NCI-H2227 (cell line): Measurements from ENCODE around the gene PIK3R3.
"Not testable (repeated sequence)": the region's sequence is repeated elsewhere in the genome, so short reads cannot be mapped to it uniquely, and the experiment has no call there.

ENCODE experiments used
- DNase-seq: peaks from one replicate; lab custom pipeline; 2025; ENCODE audit not compliant: unreplicated experiment; lab: John Stamatoyannopoulos, UW

PIK3R3 gene

DNA sequence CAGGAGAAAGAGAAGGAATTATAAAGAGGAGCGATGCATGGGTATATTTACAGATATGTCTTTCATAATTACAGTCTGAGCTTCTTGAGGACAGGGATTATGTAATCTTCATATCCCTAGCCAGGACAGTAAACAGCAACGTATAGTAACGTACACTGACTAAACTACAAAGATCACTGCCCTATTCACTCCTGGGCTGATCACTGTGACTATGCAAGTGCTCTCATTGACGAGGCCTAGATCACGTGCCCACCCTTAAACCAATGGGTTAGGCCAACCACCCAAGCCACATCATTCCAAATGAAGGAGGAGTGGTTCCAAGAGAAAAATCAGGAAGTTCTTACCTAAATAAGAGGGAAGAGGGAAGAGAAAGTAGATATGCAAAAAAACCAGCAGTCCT is 18.5 kb downstream of the PIK3R3 start:
- DNase-seq = no peak

DNA sequence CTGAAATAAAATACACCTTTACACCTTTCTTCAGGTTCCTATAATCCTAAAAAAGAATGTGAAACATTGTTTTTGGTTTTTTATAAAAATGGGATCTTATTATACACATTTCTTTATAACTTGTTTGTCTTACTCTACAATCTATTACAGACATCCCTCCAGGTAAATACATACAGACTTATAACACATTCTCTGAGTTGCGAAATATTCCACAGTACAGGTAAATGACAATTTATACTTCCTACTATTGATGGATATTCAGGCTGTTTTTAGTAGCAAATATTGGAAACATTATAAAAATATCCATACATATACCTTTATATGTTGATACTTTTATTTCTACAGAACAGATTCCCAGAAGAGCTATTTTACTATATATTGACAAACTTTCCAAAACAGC is 20.3 kb downstream of the PIK3R3 start:
- DNase-seq = no peak

DNA sequence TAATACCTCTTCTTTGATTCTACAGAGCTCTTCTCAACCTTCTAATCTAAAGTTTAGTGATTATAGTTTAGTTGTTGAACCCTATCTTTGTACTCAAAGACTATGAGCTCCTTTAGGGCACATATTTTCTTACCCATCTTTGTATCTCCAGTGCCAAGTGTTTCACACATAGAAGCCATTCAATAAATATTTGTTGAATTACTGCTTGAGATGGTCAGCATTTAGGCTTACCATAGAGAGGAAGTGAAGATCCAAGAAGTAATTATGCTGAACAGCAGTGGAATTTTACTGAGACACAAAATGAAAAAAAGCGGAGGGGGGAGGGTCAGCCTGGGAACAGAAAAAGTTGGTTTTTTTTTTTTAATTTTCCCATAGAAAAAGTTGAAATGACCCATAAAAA is 21.9 kb downstream of the PIK3R3 start:
- no peak for DNase-seq

DNA sequence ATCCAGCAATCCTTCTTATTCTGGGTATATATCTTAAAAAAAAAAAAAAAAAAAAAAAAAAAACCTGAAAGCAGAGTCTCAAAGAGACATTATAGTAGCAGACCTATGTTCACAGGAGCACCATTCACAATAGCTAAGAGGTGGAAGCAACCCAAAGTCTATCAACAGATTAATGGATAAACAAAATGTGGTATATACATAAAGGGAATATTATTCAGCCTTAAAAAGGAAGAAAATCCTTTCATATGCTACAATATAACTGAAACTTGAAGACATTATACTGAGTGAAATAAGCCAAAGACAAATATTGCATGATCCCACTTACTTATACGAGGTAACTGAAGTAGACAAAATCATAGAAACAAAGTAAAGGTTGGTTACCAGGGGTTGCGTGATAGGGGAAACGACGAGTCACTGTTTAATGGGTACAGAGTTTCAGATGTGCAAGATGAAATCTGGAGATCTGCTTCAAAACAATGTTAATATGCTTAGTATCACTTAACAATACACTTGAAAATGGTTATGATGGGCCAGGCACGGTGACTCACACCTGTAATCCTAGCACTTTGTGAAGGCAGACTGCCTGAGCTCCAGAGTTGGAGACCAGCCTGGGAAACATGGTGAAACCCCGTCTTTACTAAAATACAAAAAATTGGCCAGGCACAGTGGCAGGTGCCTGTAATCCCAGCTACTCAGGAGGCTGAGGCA is 29.5 kb downstream of the PIK3R3 start:
- DNase-seq = no peak

DNA sequence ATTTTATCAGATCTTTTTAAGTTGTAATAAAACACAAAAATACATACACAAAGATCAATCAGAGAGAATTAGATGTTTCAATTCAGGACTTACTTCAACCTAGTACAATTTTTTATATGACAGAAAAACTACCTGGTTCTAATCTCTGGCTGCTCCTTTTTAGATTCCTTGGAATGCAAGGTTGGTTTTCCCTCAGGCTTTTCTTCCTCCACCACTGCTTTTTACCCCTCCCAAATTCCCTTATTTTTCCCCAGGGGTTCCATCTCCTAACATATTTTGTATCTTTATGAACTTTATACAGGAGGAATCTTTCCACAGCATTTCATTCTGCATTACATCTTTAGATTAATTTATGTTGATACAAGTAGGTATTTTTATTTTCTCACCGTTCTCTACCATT is 33.2 kb downstream of the PIK3R3 start:
- no peak for DNase-seq

DNA sequence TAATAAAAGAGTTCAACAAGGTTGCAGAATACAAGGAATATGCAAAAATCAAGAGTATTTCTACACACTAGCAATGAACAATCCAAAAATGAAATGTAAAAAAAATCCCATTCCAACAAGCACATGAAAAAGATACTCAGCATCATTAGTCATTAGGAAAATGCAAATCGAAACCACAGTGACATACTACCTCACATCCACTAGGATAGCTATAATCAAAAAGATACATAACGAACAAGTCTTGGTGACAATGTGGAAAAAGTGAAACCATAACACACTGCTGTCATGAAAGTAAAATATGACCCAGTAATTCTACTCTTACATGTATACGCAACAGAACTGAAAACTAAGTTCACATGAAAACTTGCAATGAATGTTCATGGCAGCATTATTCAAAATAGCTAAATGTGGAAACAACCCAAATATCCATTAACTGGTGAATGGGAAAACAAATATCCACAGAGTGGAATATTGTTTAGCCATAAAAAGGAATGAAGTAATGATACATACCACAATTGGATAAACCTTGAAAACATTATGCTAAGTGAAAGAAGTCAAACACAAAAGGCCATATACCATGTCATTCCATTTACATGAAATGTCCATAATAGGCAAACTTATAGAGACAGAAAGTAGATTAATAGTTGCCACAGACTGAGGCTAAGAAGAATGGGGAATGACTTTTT is 34.3 kb downstream of the PIK3R3 start:
- no peak for DNase-seq

DNA sequence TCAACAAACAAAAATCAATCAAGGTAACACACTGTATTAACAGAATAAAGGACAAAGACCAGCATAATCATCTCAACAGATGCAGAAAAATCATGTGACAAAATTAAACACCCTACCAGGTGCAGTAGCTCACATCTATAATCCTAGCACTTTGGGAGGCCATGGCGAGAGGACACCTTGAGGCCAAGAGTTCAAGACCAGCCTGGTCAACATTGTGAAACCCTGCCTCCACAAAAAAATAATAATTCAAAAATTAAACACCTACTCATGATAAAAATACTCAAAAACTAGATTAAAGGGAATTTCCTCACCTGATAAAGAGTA is 35.3 kb downstream of the PIK3R3 start:
- no peak for DNase-seq

DNA sequence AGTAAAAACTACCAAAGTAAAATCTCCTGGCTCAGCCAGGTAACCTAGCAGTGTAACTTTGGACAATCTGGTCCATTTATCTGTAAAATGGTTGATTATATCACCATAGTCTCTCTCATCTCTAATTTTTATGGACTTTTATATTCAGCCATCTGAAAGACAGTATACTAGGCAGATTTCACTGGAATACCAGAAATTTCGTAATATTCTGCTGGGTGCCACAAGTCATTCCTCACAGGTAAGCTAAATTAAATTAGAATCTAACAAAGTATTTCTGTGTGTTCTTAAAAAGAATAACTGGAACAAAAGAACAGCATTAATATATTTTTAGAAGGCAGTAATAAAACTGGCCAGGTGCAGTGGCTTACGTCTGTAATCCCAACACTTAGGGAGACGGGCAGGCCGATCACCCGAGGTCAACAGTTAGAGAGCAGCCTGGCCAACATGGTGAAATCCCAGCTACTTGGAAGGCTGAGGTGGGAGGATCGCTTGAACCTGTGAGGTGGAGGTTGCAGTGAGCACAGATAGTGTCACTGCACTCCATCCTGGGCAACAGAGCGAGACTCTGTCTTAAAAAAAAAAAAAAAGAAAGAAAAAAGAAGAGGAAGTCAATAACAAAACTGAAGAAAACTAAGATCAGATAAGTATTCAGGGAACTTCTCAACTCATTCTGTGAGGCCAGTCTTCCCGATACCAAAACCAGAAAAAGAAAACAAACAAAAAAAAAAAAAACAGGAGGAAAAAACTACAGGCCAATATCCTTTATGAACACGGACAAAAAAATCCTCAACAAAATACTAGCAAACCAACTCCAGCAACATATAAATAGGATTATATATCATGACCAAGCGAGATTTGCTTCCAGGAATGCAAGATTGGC is 35.9 kb downstream of the PIK3R3 start:
- DNase-seq = no peak

DNA sequence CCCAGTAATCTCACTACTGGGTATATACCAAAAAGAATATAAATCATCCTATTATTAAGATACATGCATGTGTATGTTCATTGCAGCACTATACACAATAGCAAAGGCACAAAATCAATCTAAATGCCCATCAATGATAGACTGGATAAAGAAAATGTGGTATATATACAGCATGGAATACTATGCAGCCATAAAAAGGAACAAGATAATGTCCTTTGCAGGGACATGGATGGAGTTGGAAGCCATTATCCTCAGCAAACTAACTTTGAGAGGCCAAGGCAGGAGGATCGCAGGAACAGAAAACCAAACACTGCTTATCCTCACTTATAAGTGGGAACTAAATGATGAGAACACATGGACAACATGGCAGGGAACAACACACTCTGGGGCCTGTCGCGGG is 37.3 kb downstream of the PIK3R3 start:
- not testable (repeated sequence) for DNase-seq

DNA sequence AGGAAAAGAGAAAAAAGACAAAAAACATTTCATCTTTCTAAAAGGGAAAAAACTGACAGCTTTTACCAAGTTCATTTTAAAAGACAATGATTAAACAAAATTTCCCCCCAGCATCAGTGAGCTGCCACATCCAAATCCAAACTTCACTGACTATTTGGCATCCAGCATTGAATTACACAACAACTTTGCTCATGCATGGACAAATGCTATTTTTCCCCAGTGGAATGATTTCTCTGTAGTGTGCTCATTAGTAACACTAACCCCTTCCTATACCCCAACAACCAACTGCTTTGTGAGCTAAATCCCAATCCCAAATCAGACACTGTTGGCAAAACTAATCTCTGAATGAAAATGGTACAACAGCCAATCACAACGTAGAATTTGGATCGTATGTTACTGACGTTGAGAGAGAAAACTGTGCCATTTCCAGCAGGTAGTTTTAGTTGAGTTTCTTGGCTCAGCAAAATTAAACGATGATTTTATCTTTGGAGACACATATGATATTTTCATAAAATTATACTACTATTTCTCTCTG is 37.9 kb downstream of the PIK3R3 start:
- DNase-seq = no peak

DNA sequence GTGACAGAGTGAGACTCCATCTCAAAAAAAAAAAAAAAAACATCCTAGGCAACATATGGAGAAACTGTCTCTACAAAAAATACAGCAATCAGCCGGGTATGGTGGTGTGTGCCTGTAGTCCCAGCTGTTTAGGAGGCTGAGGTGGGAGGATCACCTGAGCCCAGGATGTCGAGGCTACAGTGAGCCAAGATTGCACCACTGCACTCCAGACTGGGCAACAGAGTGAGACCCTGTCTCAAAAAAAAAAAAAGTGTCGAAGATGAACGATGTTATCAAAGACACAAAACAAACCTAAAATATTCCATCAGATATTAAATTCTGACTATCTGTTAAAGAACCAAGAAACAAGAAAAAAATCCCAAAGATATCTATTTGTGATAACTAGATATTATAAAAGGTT is 38.6 kb downstream of the PIK3R3 start:
- DNase-seq = not testable (repeated sequence)

DNA sequence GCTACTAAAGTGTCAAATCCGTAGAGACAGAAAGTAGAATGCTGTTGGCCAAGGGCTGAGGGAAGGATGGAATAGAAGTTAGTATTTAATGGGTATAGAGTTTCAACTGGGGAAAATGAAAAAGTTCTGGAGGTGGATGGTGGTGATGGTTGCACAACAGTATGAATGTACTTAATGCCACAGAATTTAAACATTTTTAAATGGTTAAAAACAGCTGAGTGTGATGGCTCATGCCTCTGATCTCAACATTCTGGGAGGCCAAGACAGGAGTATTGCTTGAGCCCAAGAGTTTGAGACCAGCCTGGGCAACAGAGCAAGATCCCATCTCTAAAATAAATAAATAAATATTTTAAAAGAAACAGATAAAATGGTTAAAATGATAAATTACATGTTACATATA is 44.5 kb downstream of the PIK3R3 start:
- DNase-seq = no peak

DNA sequence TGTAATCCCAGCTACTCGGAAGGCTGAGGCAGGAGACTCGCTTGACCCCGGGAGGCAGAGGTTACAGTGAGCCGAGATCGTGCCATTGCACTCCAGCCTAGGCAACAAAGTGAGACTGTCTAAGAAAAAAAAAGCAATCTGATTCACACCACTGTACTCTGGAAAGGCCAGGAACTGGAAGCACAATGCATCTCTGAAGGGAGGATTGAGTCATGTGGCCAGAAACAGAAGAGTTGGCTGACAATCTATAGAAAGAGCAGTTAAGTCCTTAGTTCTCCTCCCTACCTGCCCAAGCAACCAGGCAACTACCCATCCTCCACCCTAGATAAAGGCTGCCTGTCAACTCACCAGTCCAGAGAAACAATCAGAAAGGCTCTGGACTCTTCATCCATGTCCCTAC is 45.9 kb downstream of the PIK3R3 start:
- no peak for DNase-seq

DNA sequence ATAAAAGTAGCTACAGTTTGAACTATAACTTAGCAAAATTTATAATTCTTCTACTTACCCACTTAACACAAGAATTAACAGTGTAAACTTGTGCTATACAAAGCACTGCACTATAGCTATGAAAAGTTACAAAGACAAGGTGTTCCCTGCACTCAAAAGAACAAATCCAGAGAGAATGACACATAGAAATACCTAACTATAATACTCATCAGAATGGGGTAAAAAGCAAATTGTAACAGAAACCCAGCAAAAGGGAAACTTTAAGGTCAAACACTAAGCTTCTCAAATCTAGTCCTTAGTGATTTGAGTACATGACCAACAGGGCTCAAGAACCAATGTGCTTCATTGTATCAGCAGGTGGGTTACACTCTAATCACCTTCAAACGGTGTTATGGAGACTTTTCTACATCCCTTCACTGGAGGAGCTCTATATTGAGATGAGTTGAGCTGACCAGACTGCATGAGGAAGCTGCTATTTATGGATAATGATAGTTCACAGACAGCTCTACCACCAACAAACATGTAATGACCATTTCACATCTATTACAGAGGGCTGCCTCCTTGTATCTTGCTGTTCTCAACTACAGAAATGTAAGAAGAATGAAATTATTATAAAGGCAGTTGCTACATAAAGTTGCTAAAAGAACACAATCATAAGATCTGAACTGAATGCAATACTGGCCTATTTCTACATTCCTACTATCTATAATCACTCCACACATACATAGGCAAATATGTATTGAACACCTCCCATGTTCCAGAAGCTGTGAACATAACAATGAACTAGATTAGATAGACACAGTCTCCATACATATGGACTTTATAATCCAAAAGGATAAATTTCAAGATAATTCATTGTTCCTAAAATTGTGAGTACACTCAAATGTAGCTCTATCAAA is 47.6 kb downstream of the PIK3R3 start:
- DNase-seq = peak; percentile 55

DNA sequence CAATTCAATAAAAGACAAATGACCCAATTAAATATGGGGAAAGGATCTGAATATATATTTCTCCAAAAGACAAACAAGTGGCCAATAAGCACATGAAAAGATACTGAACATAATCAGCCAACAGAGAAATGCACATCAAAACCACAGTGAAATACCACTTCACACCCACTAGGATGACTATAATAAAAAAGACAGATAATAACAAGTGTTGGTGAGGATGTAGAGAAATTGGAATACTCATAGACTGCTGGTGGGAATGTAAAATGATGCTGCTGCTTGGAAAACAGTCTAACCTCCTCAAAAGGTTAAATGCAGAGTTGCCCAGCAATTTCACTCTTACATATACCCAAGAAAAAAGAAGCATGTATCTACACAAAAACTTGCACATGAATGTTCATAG is 48.9 kb downstream of the PIK3R3 start:
- no peak for DNase-seq

DNA sequence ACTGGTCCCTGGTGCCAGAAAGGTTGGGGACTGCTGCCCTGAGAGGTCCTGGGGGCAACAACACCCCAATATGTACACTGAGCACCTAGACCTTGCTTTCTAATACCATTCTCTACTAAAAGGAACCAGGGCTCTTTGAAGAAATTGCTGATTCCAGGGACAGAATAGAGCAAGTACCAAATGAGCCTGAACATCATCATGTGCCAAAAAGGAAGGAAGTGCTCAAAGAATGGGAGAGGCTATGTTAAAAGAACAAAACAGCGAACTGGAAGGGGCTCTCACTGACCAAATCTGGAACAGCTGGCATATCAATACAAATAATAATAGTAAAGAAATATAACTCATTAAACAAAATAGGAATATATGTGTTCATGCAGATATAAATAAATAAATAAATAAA is 50.8 kb downstream of the PIK3R3 start:
- DNase-seq = no peak

DNA sequence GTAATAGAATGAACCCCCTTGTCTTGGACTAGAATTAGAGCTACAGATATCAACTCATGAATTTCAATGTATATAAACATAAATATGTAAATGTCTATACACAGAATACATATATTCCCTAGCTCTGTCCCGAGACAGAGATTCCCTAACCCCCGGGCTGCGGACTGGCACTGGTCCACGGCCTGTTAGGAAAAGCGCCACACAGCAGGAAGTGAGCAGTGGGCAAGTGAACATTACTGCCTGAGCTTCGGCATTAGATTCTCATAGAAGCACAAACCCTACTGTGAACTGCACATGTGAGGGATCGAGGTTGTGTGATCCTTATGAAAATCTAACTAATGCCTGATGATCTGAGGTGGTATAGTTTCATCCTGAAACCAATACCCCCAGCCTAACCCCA is 51.2 kb downstream of the PIK3R3 start:
- no peak for DNase-seq

DNA sequence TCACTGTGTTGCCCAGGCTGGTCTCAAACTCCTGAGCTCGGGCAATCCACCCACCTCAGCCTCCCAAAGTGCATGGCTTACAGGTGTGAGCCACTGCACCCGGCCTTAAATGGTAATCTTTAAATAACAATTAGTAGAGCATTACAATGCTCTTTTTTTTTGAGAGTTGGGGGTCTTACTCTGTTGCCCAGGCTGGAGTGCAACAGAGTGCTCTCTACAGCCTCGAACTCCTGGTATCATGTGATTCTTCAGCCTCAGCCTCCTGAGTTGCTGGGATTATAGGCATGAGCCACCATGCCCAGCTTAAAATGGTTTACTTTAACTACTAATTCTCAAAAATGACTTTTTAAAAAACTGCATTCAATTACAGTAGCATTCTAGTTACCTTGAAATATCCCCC is 52.2 kb downstream of the PIK3R3 start:
- DNase-seq = no peak

DNA sequence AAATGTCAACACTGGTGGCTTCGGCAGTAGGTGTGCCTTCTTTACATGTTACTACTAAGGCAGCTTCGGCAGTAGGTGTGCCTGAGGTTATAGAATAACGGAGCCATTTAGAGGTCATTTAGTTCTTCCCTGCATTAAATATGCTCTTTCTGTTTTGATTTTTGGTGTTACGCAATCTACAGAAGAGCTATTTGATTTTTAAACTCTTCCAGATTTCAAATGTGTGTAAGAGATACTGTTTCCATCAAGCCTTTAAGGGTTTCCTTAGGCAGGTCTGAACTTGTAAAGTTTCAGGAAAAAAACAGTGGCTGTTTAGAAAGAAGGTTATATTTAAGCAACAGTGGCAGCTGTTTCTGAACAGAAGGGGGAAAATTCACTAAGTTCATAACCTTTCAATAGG is 54.8 kb downstream of the PIK3R3 start:
- DNase-seq = no peak

DNA sequence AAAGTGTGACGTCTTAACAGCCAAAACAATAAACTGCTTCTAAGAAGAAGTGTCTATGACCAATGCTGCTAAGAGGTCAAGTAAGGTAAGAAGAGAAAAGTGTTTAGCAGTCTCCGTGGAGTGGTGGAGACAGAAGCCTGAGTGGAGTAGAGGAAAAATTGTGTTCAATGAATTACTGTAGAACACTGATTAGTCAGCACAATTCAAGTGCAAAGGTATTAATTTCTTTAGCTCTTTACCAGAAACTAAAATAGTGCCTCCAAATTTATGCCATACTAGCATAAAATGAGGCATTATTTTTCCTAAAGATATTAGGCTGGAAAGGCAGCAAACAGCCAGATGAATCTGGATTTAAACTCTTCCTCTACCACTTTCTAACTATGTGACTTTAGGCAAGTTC is 56.1 kb downstream of the PIK3R3 start:
- DNase-seq = no peak

DNA sequence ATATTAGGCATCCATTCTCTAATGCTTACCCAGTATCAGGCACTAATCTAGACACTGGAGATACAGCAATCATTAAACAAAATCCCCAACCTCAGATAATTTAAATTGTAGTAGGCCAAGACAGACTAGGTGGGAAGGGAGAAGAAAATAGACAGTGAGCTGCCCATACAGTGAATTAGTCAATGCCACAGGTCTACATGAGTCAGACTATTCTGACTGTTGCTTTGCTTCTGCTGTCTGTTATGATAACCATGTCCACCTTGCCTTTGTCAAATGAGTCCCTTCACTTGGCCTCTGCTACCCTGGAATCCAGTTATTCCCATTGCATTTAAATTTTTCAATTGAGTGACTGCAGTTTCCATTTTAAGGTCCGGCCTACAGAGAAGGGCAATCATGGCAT is 59.5 kb downstream of the PIK3R3 start:
- no peak for DNase-seq
